Panc1 (cell line): ENCODE data around the gene PRCC.

Experiments
- CTCF ChIP-seq: fragments of 450-650 bp; IDR thresholded peaks from 2 replicates; pipeline ENCODE4 v1.5.1; 2017; ENCODE audit warnings: mild to moderate bottlenecking
- POLR2AphosphoS5 ChIP-seq: IDR thresholded peaks from 2 replicates; pipeline ENCODE4 v1.6.1; 2012; ENCODE audit warnings: mild to moderate bottlenecking, low read depth, low read length, moderate library complexity
- REST ChIP-seq, 2 experiments: IDR thresholded peaks; 2 replicates each; pipeline ENCODE4 v1.6.1; 2011 to 2012; ENCODE audit warnings: low read depth in 2 of 2, control low read depth in 1 of 2, low read length in 1 of 2, mild to moderate bottlenecking in 1 of 2, moderate library complexity in 1 of 2; ENCODE audit not compliant: insufficient read depth in 1 of 2
- SIN3A ChIP-seq: IDR thresholded peaks from 2 replicates; pipeline ENCODE4 v1.6.1; 2012; ENCODE audit warnings: low read depth, mild to moderate bottlenecking, low read length, moderate library complexity, borderline replicate concordance; ENCODE audit not compliant: insufficient read depth
- TCF7L2 ChIP-seq: IDR thresholded peaks from 2 replicates; pipeline ENCODE4 v1.6.1; 2011; ENCODE audit warnings: mild to moderate bottlenecking, low read depth, low read length, inconsistent platforms

GRCh38 chr1:156760796-156761104, 6.6 kb upstream of the PRCC start:
- TF ChIP-seq CTCF: no peak
- no peak for TF ChIP-seq SIN3A
- TF ChIP-seq REST (IDR thresholded peaks at IDR 0.05; ENCODE audit: insufficient read depth in 1 of 2, low read depth in 2 of 2, low read length in 1 of 2): no peak
- no peak for TF ChIP-seq POLR2AphosphoS5
- TF ChIP-seq TCF7L2: no peak
